GM18511 (cell line): ENCODE results near the gene DBNL.

Experiments
- ATAC-seq: cut with Tn5 transposase; IDR thresholded peaks from one replicate; pipeline ENCODE4 v1.9.1; 2021; ENCODE audit warnings: mild to moderate bottlenecking, moderate library complexity; ENCODE audit not compliant: unreplicated experiment

DBNL gene

DNA sequence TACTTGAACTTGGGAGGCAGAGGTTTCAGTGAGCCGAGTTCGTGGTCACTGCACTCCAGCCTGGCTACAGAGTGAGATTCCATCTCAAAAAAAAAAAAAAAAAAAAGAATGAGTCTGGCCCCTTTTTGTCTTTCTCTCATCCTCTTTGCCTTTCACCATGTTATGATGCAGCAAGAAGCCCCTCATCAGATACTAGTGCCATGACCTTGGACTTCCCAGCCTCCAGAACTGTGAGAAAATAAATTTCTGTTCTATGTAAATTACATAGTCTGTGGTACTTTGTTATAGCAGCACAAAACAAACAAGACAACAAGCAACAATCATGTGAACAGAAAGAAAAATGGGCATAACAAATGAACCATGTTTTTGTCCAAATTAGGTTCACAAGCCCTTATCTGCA, 2.3 kb upstream of the DBNL start:
- ATAC-seq: no peak

DNA sequence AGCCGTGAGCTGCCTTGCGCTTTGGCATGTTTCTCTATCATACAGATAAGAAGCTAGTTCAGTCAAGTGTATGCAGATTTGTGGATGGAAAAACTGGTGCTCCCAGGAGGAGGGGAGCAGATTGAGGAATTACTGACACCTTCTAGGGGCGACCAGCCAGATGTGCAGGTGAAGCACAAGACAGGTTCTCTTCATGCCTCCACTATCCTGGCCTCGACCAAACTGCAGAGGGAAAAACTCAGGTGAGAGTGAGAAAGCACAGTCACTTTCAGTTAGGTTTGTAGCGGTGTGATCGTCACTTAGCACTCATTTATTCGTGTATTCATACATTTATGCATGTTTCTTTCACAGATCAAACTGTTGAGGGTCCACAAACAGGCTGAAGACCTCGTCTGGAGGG, 600 bp upstream of the DBNL start:
- no peak for ATAC-seq

DNA sequence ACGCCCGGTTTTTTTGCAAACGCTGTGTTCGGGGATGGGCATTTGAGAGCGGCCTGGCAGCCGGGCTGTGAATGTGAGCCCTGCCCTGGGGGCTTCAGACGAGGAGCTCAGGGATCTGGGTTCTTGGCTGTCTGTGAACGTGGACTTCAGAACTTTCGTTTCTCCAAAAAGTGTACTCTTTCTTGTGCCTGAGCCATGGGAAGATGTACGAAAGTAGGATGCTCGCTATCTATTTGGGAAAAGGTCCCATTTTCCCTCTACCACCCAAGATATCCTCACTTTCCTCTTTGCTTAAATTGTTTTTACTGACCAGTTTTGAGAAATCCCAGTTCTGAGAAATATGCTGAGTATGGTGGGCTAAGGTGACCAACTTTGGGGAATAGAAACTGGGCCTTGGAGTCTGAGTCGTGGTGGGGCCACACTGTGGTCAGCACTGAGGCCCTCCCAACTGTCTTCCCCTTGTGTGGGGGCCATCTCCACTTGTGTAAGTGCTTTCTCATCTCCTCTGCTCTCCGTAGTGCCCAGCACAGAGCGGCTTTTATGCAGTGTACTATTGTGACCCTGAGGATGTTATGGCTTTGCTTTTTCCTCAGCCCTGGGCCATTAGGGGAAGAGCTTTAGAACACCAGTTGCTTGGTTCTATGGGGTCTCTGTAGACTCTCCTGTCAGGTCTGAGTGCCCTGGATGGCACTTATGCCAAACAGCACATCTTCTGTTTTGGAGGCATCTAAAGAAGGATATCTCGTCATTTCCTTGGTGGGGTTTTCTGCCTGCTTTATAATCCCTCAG, 918 bp downstream of the DBNL start:
- peak; percentile 22 for ATAC-seq

DNA sequence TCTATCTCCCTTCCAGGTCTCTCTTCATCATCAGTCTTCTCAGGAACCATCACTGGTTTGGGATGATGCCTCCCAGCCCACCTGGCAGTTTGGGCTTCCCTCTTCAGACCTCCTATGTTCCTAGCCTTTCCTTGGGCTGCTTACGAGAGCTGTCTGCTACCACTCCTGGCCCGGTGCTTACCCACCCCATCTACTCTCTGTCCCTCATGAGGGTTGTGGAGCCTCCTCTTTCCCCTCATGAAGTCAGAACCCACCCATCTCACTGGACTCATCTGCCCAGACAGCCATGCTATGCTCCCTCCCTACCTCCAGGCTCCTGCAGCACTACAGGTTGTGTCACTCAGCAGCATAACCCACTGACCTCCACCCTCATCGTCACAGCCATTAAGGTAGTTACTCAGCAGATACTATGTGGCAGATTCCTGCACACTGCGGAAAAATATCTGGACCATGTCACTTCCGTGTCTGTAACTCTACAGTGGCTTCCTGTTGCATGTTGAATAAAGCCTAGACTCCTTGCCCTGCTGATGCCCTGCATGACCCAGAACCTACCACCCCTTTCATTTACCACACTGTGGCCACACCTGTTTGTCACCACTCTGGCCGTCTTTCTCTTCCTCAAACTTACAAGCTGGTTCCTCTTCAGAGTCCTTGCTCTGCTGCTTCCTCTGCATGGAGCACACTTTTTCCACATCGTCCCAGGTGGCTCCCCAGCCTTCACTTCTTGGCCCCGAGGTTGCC, 2.0 kb downstream of the DBNL start:
- peak; percentile 68 for ATAC-seq

DNA sequence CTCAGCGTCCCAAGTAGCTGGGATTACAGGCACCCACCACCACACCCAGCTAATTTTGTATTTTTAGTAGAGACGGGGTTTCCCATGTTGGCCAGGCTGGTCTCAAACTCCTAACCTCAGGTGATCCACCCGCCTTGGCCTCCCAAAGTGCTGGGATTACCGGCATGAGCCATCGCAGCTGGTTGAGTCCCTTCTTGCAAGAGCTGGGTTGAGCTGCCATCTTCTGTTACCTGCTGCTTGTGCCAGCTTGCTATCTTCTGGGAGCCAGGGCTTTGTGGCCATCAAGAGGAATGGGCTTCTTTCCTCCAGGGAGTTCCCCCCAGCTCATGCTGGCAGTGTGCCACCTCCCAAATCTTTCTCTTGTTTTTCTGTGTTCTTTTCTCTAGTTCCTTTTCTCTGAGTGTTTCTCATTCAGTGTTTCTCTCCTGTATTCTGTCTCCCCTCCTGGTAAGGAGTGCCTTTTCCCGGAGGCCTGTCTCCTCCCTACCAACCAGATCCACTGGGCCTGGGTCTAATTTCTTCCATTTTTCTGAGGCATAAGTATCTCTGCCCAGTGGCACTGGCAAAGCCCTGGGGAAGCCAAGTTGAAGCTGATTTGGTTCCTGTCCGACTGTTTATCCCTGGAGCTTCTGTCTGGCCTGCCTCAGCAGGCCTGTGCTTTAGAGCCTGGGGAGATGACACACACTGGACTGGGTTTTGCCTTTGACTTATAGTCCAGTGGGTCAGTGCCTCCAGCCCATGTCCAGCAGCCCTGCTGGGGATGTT, 3.7 kb downstream of the DBNL start:
- no peak for ATAC-seq

DNA sequence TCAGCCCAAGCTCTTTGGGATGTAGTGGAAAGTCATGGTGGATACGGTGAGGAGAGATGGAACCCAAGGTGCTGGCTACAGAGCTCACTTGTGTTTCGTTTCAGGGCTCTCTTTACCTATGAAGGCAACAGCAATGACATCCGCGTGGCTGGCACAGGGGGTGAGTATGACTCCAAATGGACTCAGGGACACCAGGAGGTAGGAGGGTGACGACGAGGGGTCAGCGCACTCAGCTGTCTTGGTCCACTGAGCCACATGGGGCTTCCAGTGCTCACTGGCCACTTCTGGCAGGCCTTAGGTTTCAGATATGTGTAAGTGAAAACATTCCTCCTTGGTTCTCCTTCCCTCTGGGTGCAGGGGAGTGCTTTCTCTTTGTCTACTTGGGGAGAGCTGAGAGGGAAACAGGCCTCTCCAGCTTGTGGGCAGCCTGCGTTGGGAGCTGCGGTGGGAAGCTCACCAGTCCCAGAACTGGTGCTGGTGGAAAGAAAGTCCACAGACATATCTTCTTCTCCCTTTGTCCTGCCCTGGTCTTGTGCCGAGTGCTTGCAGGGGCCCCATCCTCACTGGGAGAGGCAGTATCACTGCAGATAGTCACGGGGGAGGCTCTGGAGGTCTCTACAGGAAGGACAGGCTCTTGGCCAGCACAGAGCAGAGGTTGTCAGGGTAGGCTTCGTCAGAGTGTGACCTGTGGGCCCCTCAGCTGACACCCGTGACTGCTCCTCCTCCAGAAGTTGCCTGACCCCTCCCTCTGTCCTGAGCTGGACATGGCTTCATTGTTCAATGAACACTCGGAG, 5.8 kb downstream of the DBNL start:
- no peak for ATAC-seq

DNA sequence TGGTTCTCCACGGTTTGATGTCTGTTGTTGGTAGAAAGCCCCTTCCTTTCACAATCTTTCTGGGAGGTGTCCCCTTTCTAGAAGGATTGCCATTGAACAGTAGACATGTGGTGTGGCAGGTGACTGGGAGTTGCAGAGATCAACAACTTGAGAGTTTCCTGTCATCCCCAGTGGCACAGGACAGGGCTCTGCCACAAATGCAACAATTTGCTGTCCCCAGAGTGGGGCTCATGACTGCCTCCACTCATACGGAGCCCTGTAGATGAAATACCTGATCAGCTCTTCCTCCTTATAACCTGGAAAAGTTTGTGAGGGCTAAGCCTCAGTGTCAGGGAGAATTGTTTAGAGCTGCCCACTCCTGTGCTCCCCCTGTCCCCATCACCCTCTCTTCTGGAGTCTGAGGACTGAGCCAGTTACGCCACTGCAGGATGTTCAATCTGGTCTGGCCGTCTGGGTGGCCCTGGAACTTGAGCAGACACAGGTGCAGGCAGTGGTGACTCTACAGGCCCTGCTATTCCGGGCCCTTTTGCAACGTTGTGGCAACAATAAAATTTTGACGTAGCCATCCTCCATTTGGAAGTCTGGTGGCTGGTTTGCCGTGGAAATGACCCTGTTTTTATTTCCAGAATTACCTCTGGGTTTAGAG, 6.5 kb downstream of the DBNL start:
- no peak for ATAC-seq

DNA sequence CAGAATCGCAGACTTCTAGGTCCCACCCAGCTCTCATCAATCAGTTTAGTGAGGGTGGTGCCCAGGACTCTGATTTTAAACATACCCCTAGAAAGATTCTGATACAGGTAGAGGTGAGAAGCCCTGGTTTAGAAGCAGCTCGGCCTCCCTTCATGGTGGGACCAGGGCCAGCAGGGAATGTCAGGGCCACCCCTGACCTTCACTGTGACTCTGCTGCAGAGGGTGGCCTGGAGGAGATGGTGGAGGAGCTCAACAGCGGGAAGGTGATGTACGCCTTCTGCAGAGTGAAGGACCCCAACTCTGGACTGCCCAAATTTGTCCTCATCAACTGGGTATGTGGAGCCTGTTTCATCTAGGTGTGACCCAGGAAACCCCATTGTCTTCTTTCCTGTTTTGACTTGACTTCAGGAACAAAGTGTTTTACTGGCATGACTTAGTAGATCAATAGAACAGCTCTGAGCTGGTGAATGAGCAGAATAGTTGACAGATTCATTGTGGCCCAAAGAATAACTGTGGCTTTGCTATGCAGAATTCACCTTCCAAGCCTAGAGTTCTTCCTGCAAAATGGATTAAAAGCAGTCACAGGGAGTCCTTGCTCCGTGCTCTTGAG, 7.2 kb downstream of the DBNL start:
- ATAC-seq: no peak

DNA sequence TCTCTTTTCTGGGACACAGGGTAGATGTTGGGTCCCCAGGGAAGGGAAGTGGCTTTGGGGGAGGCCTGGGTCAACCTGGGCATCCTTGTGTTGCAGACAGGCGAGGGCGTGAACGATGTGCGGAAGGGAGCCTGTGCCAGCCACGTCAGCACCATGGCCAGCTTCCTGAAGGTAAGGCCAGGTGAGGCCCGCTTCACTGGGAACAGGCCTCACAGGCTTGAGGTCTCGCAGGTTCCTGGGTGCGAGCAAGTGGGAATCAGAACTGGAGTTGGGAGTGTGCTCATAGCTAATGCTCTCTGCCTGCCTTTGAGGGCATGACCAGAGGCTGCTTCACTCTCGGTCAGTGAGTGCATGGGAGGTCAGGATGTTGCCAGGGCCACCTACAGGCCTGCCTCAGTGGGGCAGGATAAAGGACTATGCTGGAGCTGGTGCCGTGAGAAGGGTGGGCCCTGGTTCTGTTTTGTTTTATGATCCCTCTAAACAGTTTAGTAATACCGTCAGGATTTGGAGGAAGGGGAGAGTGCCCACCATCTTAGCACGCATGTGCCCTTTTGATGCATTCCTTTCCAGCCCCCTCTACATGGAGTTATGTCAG, 8.4 kb downstream of the DBNL start:
- no peak for ATAC-seq

DNA sequence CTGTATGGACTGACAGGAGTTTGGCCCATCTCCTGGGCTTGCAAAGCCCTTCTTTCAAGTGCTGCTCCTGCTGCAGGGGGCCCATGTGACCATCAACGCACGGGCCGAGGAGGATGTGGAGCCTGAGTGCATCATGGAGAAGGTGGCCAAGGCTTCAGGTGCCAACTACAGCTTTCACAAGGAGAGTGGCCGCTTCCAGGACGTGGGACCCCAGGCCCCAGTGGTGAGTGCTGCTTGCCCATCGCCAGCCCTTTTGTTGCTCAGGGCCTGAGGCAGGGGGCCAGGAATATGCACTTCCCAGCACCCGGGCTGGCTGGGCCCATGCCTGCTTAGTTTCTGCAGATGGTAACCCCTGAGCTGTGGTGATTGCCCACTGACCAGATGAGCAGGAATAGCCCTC, 12.2 kb downstream of the DBNL start:
- ATAC-seq: no peak

DNA sequence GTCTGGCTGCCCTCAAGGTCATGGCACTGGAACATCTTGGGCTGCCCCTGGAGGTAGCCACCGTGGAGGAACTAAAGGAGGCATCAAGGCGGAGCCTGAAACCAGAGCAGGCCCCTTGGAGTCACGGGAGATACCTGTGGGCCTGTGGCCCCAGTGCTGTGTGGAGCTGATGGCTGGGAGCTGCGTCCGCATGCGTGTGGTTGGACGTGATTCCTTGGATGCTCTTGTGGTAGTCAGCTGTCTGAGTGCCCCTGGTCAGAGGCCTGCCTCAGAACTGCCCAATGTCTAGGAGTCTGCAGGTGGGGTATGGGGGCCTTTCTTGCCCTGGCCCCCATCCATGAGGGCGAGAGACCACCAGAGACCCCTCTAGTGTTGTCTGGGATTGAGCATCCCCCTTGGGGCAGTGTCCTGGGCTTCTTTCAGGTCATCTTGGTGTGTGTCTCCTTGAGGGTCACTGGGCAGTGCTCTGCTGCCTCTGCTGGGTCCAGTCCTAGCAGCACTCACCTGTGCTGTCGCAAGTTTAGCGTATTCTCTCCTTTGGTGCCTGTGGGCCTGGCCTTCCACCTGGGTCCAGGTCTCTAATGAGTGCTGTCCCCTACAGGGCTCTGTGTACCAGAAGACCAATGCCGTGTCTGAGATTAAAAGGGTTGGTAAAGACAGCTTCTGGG, 12.8 kb downstream of the DBNL start:
- ATAC-seq: no peak

DNA sequence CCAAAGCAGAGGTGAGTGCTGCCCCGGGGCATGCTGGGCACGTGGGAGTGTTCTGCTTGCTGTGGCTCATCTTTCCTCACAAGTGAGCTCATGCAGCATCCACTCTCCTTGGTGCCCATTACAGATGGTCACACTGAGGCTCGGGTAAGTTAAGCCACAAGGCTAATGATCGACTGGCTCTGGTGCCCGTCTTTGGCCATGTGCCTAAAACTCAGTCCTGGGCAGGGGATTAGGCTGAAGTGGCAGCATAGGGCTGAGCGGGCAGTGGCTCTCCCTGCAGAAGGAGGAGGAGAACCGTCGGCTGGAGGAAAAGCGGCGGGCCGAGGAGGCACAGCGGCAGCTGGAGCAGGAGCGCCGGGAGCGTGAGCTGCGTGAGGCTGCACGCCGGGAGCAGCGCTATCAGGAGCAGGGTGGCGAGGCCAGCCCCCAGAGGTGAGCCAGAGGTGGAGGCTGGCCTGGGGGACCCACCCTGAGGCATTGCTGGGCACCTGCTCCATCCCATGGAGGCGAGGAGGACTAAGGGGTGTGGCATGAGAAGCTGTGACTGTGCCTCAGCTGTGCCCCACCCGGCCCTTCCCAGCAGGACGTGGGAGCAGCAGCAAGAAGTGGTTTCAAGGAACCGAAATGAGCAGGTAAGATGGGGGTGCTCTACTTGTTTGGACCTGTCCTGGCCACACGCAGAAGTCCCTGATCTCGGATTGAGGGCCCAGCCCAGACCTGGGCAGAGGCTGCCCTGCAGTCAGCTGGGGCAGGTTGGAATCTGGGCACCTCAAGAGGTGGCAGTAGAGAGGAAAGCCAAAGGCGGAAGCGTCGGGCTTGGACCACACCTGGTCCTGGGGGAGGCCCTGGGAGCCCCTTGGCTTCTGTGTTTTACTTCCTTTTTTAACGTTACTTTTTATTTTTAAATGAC, 13.6 kb downstream of the DBNL start:
- ATAC-seq: no peak

DNA sequence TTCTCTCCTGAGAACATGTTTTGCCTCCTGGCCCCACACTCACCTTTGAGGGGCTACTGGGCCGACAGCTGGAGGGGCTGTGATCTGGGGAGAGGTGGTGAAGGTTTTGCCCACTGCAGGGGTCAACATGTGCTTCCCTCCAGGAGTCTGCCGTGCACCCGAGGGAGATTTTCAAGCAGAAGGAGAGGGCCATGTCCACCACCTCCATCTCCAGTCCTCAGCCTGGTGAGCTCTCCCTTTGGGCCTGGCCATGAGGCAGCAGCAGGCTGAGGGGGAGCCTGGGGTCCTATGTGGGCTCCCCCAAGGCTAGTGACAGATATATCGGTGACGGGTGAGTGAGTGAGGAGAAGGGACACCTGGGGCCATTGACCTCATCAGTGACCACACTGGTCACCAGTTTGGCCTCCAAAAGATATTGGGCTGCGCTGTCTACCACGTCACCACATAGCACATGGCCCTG, 14.3 kb downstream of the DBNL start:
- ATAC-seq: no peak

DNA sequence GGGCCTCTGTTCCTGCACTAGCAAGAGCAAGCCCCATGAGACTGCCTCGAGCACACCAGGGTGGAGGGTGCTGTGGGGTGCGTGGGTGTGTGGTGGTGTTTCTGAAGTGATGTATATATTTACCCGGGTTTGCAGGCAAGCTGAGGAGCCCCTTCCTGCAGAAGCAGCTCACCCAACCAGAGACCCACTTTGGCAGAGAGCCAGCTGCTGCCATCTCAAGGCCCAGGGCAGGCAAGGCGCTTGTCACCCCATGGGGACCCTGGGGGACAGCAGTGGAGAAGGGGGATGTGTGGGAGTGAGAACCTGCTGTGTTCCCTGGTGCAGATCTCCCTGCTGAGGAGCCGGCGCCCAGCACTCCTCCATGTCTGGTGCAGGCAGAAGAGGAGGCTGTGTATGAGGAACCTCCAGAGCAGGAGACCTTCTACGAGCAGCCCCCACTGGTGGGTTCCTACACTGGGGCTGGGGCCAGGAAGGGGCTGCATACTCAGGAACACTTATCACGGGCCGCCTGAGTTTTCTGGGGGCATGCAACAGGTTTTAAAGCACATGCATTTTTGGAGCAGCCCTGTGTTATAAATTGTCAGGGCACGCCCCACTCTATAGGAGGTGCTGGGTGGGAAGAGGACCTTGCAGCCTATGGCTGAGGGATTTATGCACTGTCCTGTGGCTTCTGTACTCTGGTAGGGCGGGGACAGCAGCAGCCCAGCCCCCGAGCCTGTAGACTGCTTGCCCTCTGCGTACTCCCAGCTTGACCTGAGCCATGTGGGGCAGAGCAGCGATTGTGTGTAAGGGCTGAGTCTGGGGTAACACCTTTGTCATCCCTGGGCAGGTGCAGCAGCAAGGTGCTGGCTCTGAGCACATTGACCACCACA, 15.0 kb downstream of the DBNL start:
- ATAC-seq: peak; percentile 79

DNA sequence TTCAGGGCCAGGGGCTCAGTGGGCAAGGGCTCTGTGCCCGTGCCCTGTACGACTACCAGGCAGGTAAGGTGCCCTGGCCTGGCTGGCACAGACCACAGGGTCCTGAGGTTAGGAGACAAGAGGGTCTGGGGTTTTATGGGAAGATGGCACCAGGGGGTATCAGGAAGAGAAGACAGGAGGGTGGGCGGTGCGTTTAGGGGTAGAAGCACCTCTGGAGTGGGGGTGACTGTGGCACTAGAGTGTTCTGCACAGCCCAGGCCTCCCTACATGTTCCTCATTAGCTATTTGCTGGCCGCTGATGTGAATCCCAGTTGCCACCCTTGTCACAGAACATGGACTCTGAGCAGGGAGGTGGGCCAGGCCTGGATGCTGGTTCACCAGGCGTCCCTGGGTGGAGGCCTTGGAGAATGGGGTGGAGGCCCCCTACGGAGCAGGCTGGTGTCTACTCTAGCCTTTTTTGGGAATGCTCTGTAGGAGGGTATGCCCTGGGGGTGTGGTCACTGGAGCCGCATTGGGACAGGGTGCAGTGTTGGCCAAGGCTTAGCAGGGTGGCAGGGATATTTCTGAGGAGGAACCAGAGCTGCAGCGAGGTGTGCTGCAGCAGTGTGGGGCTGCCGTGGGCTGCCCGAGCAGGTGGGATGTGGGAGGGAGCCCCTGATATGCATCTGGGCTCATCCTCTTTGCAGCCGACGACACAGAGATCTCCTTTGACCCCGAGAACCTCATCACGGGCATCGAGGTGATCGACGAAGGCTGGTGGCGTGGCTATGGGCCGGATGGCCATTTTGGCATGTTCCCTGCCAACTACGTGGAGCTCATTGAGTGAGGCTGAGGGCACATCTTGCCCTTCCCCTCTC, 15.8 kb downstream of the DBNL start:
- ATAC-seq: no peak
